GM12892 (cell line): ENCODE data around the gene WASF2.

Experiments
- POLR2A ChIP-seq: IDR thresholded peaks from 2 replicates; pipeline ENCODE4 v1.6.1; 2011; ENCODE audit warnings: low read depth, low read length, control low read depth
- POLR2AphosphoS5 ChIP-seq: IDR thresholded peaks from 2 replicates; pipeline ENCODE4 v1.6.1; 2011; ENCODE audit warnings: low read depth, low read length, control low read depth

DNA sequence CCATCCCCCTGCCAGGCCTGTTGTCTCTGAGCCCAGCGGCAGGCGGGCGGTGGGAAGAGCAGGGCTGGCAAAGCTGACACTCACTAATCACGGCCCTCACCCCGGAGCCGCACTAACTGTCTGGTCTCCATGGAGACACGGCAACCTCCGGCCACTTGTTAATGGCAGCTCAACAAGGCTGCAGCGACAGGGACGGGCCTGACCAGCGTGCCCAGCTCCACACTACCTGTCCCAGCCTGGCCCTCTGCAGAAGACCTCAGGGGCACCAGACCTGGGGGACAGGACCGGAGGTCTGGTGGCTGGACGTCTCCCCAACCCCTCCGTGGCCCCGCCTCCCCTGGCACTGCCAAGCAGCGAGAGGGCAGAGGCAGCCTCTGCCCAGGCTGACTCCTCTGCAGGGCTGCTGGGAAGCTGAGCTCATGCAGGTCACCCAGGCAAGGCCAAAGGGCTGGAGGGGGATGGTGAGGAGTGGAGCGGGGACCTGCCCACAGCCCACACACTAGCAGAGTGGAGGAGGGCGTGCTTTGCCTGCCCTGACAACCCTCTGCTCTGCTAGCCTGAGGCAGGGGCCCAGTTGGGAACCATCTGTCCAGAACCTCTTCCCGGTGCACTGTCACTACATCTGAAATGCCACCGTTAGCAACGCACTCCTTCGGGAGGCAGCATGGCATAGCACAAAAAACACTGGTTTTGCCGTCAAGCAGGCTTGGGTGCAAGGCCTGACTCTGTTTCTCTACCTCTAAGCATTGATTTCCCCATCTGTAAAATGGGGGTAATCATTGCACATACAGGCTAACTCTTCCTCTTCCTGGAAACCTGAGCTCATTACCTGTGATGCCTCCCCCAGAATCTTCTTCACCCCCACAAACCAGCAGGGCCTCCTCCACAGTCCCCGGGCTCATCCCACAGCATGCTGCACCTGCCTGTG, 29.6 kb upstream of the WASF2 start:
- TF ChIP-seq POLR2A: no peak
- no peak for TF ChIP-seq POLR2AphosphoS5
